GM12891 (cell line): ENCODE measurements around the gene AGRN.

Experiments
- POLR2A ChIP-seq: IDR thresholded peaks from 2 replicates; pipeline ENCODE4 v1.6.1; 2011; ENCODE audit warnings: low read depth, low read length, control low read depth
- POLR2AphosphoS5 ChIP-seq: IDR thresholded peaks from 2 replicates; pipeline ENCODE4 v1.6.1; 2011; ENCODE audit warnings: low read depth, low read length, control low read depth
- SPI1 ChIP-seq: IDR thresholded peaks from 2 replicates; pipeline ENCODE4 v1.6.1; 2011; ENCODE audit warnings: low read depth, low read length, control low read depth

- no peak for TF ChIP-seq SPI1
- TF ChIP-seq POLR2A: no peak
- TF ChIP-seq POLR2AphosphoS5: no peak
These were observed 22.3 kb upstream of the AGRN start for GRCh38 chr1:997713-997992.
